HCT116 (cell line): ENCODE measurements around the gene SLC2A14.

ENCODE experiments used
- CEBPB ChIP-seq: IDR thresholded peaks from 2 replicates; pipeline ENCODE4 v1.6.1; 2012; ENCODE audit warnings: low read depth
- CTCF ChIP-seq, 3 experiments: fragments of 200-600 bp in 1 of 3; sonication (generic) in 1 of 3; IDR thresholded peaks in 2 of 3; conservative IDR thresholded peaks in 1 of 3; 2 replicates each; pipeline ENCODE4 v1.5.1; 2012 to 2017; ENCODE audit warnings: low read depth in 2 of 3, low read length in 2 of 3, antibody characterized with exemption in 1 of 3, borderline replicate concordance in 1 of 3, control low read depth in 1 of 3, mild to moderate bottlenecking in 1 of 3, mixed read lengths in 1 of 3, mixed run types in 1 of 3, moderate library complexity in 1 of 3; ENCODE audit not compliant: insufficient read depth in 1 of 3
- ELF1 ChIP-seq: IDR thresholded peaks from 2 replicates; pipeline ENCODE4 v1.6.1; 2012; ENCODE audit warnings: low read depth, borderline replicate concordance
- EZH2 ChIP-seq: fragments of 200-600 bp; sonication (generic); IDR thresholded peaks from 2 replicates; pipeline ENCODE4 v1.6.1; 2017; ENCODE audit warnings: antibody characterized with exemption, mixed run types
- EZH2phosphoT487 ChIP-seq: fragments of 200-600 bp; IDR thresholded peaks from 2 replicates; pipeline ENCODE4 v1.6.1; 2018; ENCODE audit warnings: antibody characterized with exemption, borderline replicate concordance
- JUND ChIP-seq: IDR thresholded peaks from 2 replicates; pipeline ENCODE4 v1.6.1; 2012
- POLR2A ChIP-seq: IDR thresholded peaks from 2 replicates; pipeline ENCODE4 v1.7.0; 2011; ENCODE audit warnings: borderline replicate concordance; ENCODE audit not compliant: insufficient read depth, insufficient read length; ENCODE audit errors: extremely low read depth
- POLR2AphosphoS5 ChIP-seq: IDR thresholded peaks from 2 replicates; pipeline ENCODE4 v1.6.1; 2011; ENCODE audit warnings: mild to moderate bottlenecking, low read depth, low read length, moderate library complexity
- REST ChIP-seq: IDR thresholded peaks from 2 replicates; pipeline ENCODE4 v1.6.1; 2012; ENCODE audit warnings: low read depth
- SRF ChIP-seq: IDR thresholded peaks from 2 replicates; pipeline ENCODE4 v1.6.1; 2012; ENCODE audit warnings: low read depth
- YY1 ChIP-seq: IDR thresholded peaks from 2 replicates; pipeline ENCODE4 v1.6.1; 2011; ENCODE audit warnings: low read length, low read depth, moderate library complexity, mild to moderate bottlenecking; ENCODE audit not compliant: insufficient replicate concordance; ENCODE audit errors: extremely low read depth
- ZNF274 ChIP-seq: fragments of 200-500 bp; sonication (Bioruptor generic); IDR thresholded peaks from 2 replicates; pipeline ENCODE4 v1.6.1; 2014; ENCODE audit warnings: mild to moderate bottlenecking, low read depth, low read length, inconsistent platforms
- TF ChIP-seq, protein P1 (sequence below): IDR thresholded peaks from 2 replicates; pipeline ENCODE4 v1.6.1; 2012

DNA sequence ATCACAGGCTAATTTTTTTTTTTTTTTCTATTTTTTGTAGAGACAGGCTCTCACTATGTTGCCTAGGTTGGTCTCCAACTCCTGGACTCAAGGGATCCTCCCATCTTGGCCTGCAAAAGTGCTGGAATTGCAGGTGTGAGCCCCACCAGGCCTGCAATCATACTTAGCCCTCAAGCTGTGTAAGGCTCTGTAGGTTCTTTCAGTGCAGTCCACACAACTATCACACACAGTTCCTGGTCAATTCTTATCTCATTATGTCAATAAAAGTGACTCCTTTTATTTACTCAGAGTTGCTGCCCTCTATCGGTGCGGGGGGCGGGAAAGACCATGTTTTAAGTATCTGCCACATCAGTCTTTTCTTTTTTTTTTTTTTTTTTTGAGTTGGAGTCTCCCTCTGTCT lies 34.3 kb upstream of the SLC2A14 start:
- no peak for TF ChIP-seq ZNF274
- TF ChIP-seq POLR2A, result no peak
- TF ChIP-seq SRF, result no peak
- TF ChIP-seq CTCF (IDR thresholded peaks at IDR 0.05 in 2 of 3, conservative IDR thresholded peaks at IDR 0.05 in 1 of 3; ENCODE audit: borderline replicate concordance in 1 of 3, insufficient read depth in 1 of 3, low read depth in 2 of 3, low read length in 2 of 3), result peak; percentile 59 to 70 (median 63); a peak in 5 of 6 replicates
- TF ChIP-seq CEBPB, result no peak
- no peak for TF ChIP-seq ELF1
- TF ChIP-seq POLR2AphosphoS5, result no peak
- TF ChIP-seq EZH2phosphoT487, result no peak
- no peak for TF ChIP-seq REST
- no peak for TF ChIP-seq EZH2
- no peak for TF ChIP-seq YY1
- TF ChIP-seq, protein P1, sequence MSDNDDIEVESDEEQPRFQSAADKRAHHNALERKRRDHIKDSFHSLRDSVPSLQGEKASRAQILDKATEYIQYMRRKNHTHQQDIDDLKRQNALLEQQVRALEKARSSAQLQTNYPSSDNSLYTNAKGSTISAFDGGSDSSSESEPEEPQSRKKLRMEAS, result peak; percentile 18; the same call in 1 of the 2 replicates
- TF ChIP-seq JUND, result no peak
